Effector memory CD4-positive, alpha-beta T cell (primary cell): ENCODE results near the gene WDR75.

Experiments used
- DNase-seq, 3 donors: peaks; one replicate each; pipeline ENCODE4 v3.0.0-alpha.2; 2020
- H3K27ac ChIP-seq: 2 replicates; pipeline ENCODE4 v1.7.0; 2013; ENCODE audit warnings: mild to moderate bottlenecking, low read length, moderate library complexity; ENCODE audit not compliant: insufficient read depth, poor library complexity, severe bottlenecking
- H3K27me3 ChIP-seq: replicated peaks from 2 replicates; pipeline ENCODE4 v1.7.0; 2013; ENCODE audit warnings: mild to moderate bottlenecking, low read length; ENCODE audit not compliant: insufficient read depth, control insufficient read depth, poor library complexity, severe bottlenecking
- H3K36me3 ChIP-seq: 2 replicates; pipeline ENCODE4 v1.7.0; 2013; ENCODE audit warnings: mild to moderate bottlenecking, low read length, moderate library complexity; ENCODE audit not compliant: control insufficient read depth, insufficient read depth
- H3K4me1 ChIP-seq: 2 replicates; pipeline ENCODE4 v1.7.0; 2013; ENCODE audit warnings: low read length, mild to moderate bottlenecking; ENCODE audit not compliant: control insufficient read depth, insufficient read depth, poor library complexity, severe bottlenecking
- H3K4me3 ChIP-seq: 2 replicates; pipeline ENCODE4 v1.7.0; 2013; ENCODE audit warnings: low read length, low read depth, mild to moderate bottlenecking; ENCODE audit not compliant: insufficient read depth, poor library complexity, severe bottlenecking
- H3K9me3 ChIP-seq: 2 replicates; pipeline ENCODE4 v1.7.0; 2013; ENCODE audit warnings: mild to moderate bottlenecking, low read length, moderate library complexity; ENCODE audit not compliant: control insufficient read depth

Gene WDR75

DNA sequence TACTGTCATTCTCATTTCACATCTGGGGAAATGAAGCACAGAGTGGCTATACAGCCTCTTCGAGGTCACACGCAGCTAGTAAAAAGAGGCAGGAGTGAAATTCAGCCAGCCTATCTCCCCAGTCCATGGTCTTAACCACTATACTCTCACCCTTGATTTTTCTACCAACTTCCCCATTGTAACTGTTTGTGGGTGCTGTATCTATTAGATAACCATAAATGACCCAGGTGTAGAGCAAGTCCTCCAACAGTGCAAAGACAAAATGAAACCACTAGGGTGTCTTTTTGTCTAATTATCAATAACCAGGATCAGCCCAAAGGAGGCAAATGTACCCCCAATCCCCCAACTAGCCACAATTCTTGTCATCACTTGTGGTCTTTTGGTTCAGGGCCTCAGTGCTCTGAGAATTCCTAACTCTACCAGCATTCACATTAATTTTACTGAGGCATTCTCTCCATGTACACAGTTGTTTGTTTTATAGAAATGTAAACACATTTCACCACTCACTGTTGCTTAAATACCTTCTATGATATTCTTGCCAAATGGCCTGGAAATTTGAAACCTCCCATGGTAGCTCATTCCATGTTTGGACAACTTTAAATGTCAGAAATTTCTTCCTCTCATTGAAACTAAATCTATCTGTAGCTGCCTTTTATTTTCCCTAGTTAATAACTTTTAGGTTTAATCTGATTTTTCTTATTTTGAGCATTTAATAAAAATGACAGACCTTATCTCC, 80.6 kb downstream of the WDR75 start:
- H3K36me3 ChIP-seq, result no peaks in the 10 kb centered on the region
- DNase-seq, result no peak
- H3K27ac ChIP-seq, result no peak overlapping the region
- no peaks in the 10 kb centered on the region for H3K27me3 ChIP-seq
- no peaks in the 10 kb centered on the region for H3K4me1 ChIP-seq
- no peak overlapping the region for H3K4me3 ChIP-seq
- H3K9me3 ChIP-seq, result no peaks in the 10 kb centered on the region

DNA sequence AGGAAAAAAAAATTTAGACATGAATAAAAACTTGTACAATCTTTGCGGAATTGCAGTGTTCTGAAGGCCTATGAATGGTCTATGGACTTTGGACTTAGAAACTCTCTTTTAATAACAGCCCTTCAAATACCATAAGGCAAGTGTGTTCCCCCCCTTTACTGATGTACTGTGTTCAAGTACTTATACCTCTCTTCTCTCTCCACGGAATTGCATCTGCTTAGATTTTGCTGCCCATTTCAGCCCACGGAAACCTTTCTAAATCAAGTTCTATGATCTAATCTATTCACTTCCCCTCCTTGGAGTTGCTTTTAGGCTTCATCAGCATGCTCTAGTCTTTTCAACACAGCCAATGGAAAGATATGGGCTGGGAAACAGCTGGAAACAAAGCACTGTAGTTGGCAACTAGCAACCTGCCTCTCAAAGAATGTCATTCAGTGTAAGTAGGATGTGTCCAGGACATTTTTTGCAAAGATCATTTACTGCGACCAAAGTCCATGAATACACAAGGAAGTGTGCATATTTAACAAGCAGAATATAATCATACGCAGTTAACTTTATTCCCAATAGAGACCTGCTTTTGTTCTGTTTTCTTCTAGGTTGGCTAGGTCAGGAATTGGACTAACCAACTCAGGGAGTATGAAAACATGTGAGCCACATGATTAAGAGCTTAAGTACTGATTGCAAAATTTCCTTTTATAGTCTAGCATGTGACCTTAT, 81.3 kb downstream of the WDR75 start:
- Histone ChIP-seq H3K9me3 (no peaks in the 10 kb centered on the region), H3K4me3 (no peak overlapping the region), H3K27me3 (no peaks in the 10 kb centered on the region), H3K27ac (no peak overlapping the region), H3K4me1 (no peaks in the 10 kb centered on the region), H3K36me3 (no peaks in the 10 kb centered on the region)
- DNase-seq, result no peak

DNA sequence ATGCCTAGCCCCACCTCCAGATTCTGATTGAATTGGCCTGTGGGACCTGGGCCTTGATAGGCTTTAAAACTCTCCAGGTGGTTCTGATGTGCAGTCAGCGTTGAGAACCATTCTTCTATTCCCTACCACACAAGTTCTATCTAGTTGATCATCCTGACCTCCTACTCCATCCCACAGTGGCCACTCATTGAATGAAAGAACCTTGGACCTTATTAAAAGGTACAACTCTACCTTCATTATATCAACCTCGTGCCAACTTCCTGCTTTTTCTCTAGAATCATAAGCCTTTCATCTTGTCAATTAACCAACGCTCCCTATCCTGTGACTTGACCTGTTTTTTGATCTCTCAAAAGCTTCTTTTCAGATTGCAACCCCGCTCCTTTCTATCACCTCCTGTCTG, 83.5 kb downstream of the WDR75 start:
- Histone ChIP-seq H3K4me1 (no peaks in the 10 kb centered on the region), H3K9me3 (no peaks in the 10 kb centered on the region), H3K27me3 (no peaks in the 10 kb centered on the region), H3K4me3 (no peak overlapping the region), H3K27ac (no peak overlapping the region), H3K36me3 (no peaks in the 10 kb centered on the region)
- DNase-seq, result no peak
